ENCODE measurements around the gene SLAMF1. TPM values are rescaled to one million over a fixed set of nuclear protein-coding genes. Genes with fewer than 3 reads are reported as not detected.
A peak's percentile ranks its signal among the peaks of the same experiment; 100 is the strongest.

SLAMF1 gene
- total and polyA plus RNA-seq, 9 of the 15 experiments (the other 6 are each of a cell fraction or from before 2014, with no cell fraction given) = 0.04 to 0.17 (median 0.11) TPM; not detected in 4

DNA sequence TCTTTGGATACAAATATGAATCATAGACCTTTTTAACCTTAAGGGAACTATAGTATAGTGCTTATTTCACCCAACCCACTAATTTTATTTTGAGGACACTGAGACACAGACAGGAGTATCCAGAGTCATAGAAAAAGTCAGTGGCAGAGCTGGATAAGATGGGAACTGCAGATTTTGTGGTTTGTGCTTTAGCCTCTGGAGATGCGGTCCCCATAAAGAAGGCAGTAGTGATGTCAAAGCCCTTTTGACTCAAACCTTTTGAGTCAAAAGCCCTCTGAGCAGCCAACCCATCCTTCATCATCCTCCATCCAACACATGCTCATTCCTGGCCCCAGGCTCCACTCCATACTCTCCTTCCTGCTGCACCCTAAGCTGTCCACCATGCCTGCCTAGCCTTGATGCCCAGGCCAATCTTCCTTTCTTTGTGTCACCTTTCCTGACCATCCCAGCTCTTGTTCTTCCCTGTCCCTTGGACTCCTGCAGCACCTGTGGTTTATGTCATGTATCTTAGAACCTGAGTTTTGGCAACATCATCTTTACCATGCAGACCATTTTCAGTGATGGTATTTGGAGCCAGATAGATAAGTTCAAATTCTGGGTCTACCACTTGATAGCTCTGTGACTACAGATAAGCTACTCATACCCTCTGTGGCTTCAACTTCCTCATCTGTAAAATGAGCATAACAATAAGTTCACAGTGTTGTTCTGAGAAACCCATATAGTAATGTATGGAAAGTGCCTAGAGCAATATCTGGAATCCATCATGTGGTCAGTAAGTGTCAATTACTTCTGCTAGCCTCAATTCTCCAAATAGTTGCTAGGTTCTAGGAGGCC, 20.1 kb downstream of the SLAMF1 start (continued):
- TF ChIP-seq CUX1 (CRISPR knock-in tag; IDR thresholded peaks at IDR 0.05) (no peak), ELF1 (tag; IDR thresholded peaks at IDR 0.05) (no peak), RBM14 (IDR thresholded peaks at IDR 0.05; ENCODE audit: borderline replicate concordance, insufficient read depth, low read depth, low read length) (no peak), FIP1L1 (IDR thresholded peaks at IDR 0.05; ENCODE audit: low read depth, low read length, poor library complexity, severe bottlenecking) (no peak), GTF2F1 (IDR thresholded peaks at IDR 0.05; ENCODE audit: low read depth, low read length) (no peak), HMG20A (CRISPR knock-in tag; conservative IDR thresholded peaks at IDR 0.05) (no peak), TEAD1 (CRISPR knock-in tag; IDR thresholded peaks at IDR 0.05) (peak in 1 of 2 experiments; percentile 55; a peak in 1 of 4 replicates), ATF1 (CRISPR knock-in tag; IDR thresholded peaks at IDR 0.05) (no peak), ATF1 (tag; IDR thresholded peaks at IDR 0.05) (no peak), ZNF75A (CRISPR knock-in tag; IDR thresholded peaks at IDR 0.05) (no peak)
